T-helper 2 cell treated with Interferon-gamma antibody and Interleukin-4, amounts not matched to agents 5 μg/mL and 100 μg/mL, for 36 hours (primary cell): ENCODE results near the gene RBFOX1.

ENCODE experiments used
- DNase-seq: peaks from one replicate; pipeline ENCODE4 v3.0.0; 2021; ENCODE audit warnings: low spot score
- H3K27ac Mint-ChIP-seq: one replicate; pipeline ENCODE4 v1.8.0; 2021; ENCODE audit warnings: mild to moderate bottlenecking, mixed read lengths
- H3K27me3 Mint-ChIP-seq: one replicate; pipeline ENCODE4 v1.8.0; 2021; ENCODE audit warnings: low read depth, mixed read lengths
- H3K36me3 Mint-ChIP-seq: one replicate; pipeline ENCODE4 v1.8.0; 2021; ENCODE audit warnings: low read depth, mixed read lengths
- H3K4me1 Mint-ChIP-seq: one replicate; pipeline ENCODE4 v1.8.0; 2021; ENCODE audit warnings: low read depth, mixed read lengths
- H3K4me3 Mint-ChIP-seq: one replicate; pipeline ENCODE4 v1.8.0; 2022; ENCODE audit warnings: mild to moderate bottlenecking, moderate library complexity, mixed read lengths
- H3K9me3 Mint-ChIP-seq: one replicate; pipeline ENCODE4 v1.8.0; 2021; ENCODE audit warnings: mixed read lengths

The RBFOX1 gene

GRCh38 chr16:7583396-7583795 lies 250.8 kb downstream of the RBFOX1 start:
- H3K27ac Mint-ChIP-seq = no peak overlapping the region
- no peaks in the 10 kb centered on the region for H3K27me3 Mint-ChIP-seq
- DNase-seq = no peak
- H3K36me3 Mint-ChIP-seq = no peaks in the 10 kb centered on the region
- peaks cover 43% of the 10 kb centered on the region for H3K9me3 Mint-ChIP-seq
- no peak overlapping the region for H3K4me3 Mint-ChIP-seq
- H3K4me1 Mint-ChIP-seq = no peaks in the 10 kb centered on the region

GRCh38 chr16:7584561-7584960 lies 251.9 kb downstream of the RBFOX1 start:
- DNase-seq = no peak
- H3K4me3 Mint-ChIP-seq = no peak overlapping the region
- no peaks in the 10 kb centered on the region for H3K27me3 Mint-ChIP-seq
- no peaks in the 10 kb centered on the region for H3K4me1 Mint-ChIP-seq
- H3K9me3 Mint-ChIP-seq = peaks cover 47% of the 10 kb centered on the region
- H3K36me3 Mint-ChIP-seq = no peaks in the 10 kb centered on the region
- no peak overlapping the region for H3K27ac Mint-ChIP-seq

- Mint-ChIP-seq H3K36me3 (no peaks in the 10 kb centered on the region), H3K9me3 (peaks cover 51% of the 10 kb centered on the region), H3K4me1 (no peaks in the 10 kb centered on the region)
Observed at GRCh38 chr16:7585705-7586104, 253.1 kb downstream of the RBFOX1 start.

GRCh38 chr16:7590934-7591333 lies 258.3 kb downstream of the RBFOX1 start:
- Mint-ChIP-seq H3K9me3 (peaks cover 27% of the 10 kb centered on the region), H3K27ac (no peak overlapping the region), H3K4me1 (no peaks in the 10 kb centered on the region), H3K4me3 (no peak overlapping the region), H3K27me3 (no peaks in the 10 kb centered on the region), H3K36me3 (no peaks in the 10 kb centered on the region)
- no peak for DNase-seq

More at GRCh38 chr16:7585705-7586104, 253.1 kb downstream of the RBFOX1 start:
- no peak overlapping the region for H3K4me3 Mint-ChIP-seq
- no peaks in the 10 kb centered on the region for H3K27me3 Mint-ChIP-seq
- no peak for DNase-seq
- H3K27ac Mint-ChIP-seq = no peak overlapping the region

- H3K4me1 Mint-ChIP-seq = no peaks in the 10 kb centered on the region
- peaks cover 27% of the 10 kb centered on the region for H3K9me3 Mint-ChIP-seq
- no peaks in the 10 kb centered on the region for H3K27me3 Mint-ChIP-seq
Observed at GRCh38 chr16:7596308-7596707, 263.7 kb downstream of the RBFOX1 start.

GRCh38 chr16:7597677-7598076 lies 265.0 kb downstream of the RBFOX1 start:
- no peak overlapping the region for H3K27ac Mint-ChIP-seq
- H3K4me1 Mint-ChIP-seq = no peaks in the 10 kb centered on the region
- no peak overlapping the region for H3K4me3 Mint-ChIP-seq
- peaks cover 31% of the 10 kb centered on the region for H3K9me3 Mint-ChIP-seq
- no peak for DNase-seq
- no peaks in the 10 kb centered on the region for H3K36me3 Mint-ChIP-seq
- no peaks in the 10 kb centered on the region for H3K27me3 Mint-ChIP-seq

More at GRCh38 chr16:7596308-7596707, 263.7 kb downstream of the RBFOX1 start:
- no peak for DNase-seq
- Mint-ChIP-seq H3K4me3 (no peak overlapping the region), H3K36me3 (no peaks in the 10 kb centered on the region), H3K27ac (no peak overlapping the region)

- no peaks in the 10 kb centered on the region for H3K36me3 Mint-ChIP-seq
- H3K27ac Mint-ChIP-seq = no peak overlapping the region
- DNase-seq = no peak
- no peaks in the 10 kb centered on the region for H3K27me3 Mint-ChIP-seq
- no peaks in the 10 kb centered on the region for H3K4me1 Mint-ChIP-seq
- H3K4me3 Mint-ChIP-seq = no peak overlapping the region
- H3K9me3 Mint-ChIP-seq = peaks cover 42% of the 10 kb centered on the region
Observed at GRCh38 chr16:7601100-7601499, 268.5 kb downstream of the RBFOX1 start.

- H3K27ac Mint-ChIP-seq = no peak overlapping the region
- no peaks in the 10 kb centered on the region for H3K4me1 Mint-ChIP-seq
- H3K36me3 Mint-ChIP-seq = no peaks in the 10 kb centered on the region
- H3K9me3 Mint-ChIP-seq = peaks cover 42% of the 10 kb centered on the region
- H3K27me3 Mint-ChIP-seq = no peaks in the 10 kb centered on the region
- no peak overlapping the region for H3K4me3 Mint-ChIP-seq
- DNase-seq = no peak
Observed at GRCh38 chr16:7602291-7602950, 269.8 kb downstream of the RBFOX1 start.

- no peak for DNase-seq
- H3K36me3 Mint-ChIP-seq = no peaks in the 10 kb centered on the region
- no peak overlapping the region for H3K4me3 Mint-ChIP-seq
- H3K27ac Mint-ChIP-seq = no peak overlapping the region
- H3K9me3 Mint-ChIP-seq = peaks cover 49% of the 10 kb centered on the region
- no peaks in the 10 kb centered on the region for H3K27me3 Mint-ChIP-seq
- H3K4me1 Mint-ChIP-seq = no peaks in the 10 kb centered on the region
Observed at GRCh38 chr16:7605812-7606211, 273.2 kb downstream of the RBFOX1 start.

GRCh38 chr16:7612671-7613070 lies 280.0 kb downstream of the RBFOX1 start:
- H3K36me3 Mint-ChIP-seq = no peaks in the 10 kb centered on the region
- peaks cover 44% of the 10 kb centered on the region for H3K9me3 Mint-ChIP-seq
- no peaks in the 10 kb centered on the region for H3K27me3 Mint-ChIP-seq
- DNase-seq = no peak
- H3K27ac Mint-ChIP-seq = no peak overlapping the region
- H3K4me3 Mint-ChIP-seq = no peak overlapping the region
- no peaks in the 10 kb centered on the region for H3K4me1 Mint-ChIP-seq

- Mint-ChIP-seq H3K27me3 (no peaks in the 10 kb centered on the region), H3K36me3 (no peaks in the 10 kb centered on the region), H3K4me1 (no peaks in the 10 kb centered on the region), H3K27ac (no peak overlapping the region), H3K4me3 (no peak overlapping the region), H3K9me3 (peaks cover 48% of the 10 kb centered on the region)
- no peak for DNase-seq
Observed at GRCh38 chr16:7613518-7613917, 280.9 kb downstream of the RBFOX1 start.

GRCh38 chr16:7614021-7614795 lies 281.6 kb downstream of the RBFOX1 start:
- H3K27me3 Mint-ChIP-seq = no peaks in the 10 kb centered on the region

GRCh38 chr16:7615565-7615964 lies 282.9 kb downstream of the RBFOX1 start:
- no peak for DNase-seq
- Mint-ChIP-seq H3K4me3 (no peak overlapping the region), H3K27me3 (no peaks in the 10 kb centered on the region), H3K36me3 (no peaks in the 10 kb centered on the region), H3K9me3 (peaks cover 46% of the 10 kb centered on the region), H3K4me1 (no peaks in the 10 kb centered on the region), H3K27ac (no peak overlapping the region)

More at GRCh38 chr16:7614021-7614795, 281.6 kb downstream of the RBFOX1 start:
- H3K4me1 Mint-ChIP-seq = no peaks in the 10 kb centered on the region
- no peak overlapping the region for H3K27ac Mint-ChIP-seq
- peaks cover 44% of the 10 kb centered on the region for H3K9me3 Mint-ChIP-seq
- H3K36me3 Mint-ChIP-seq = no peaks in the 10 kb centered on the region
- no peak for DNase-seq
- no peak overlapping the region for H3K4me3 Mint-ChIP-seq

GRCh38 chr16:7624871-7625766 lies 292.5 kb downstream of the RBFOX1 start:
- Mint-ChIP-seq H3K4me1 (no peaks in the 10 kb centered on the region), H3K27me3 (no peaks in the 10 kb centered on the region), H3K4me3 (no peak overlapping the region), H3K36me3 (no peaks in the 10 kb centered on the region), H3K27ac (no peak overlapping the region), H3K9me3 (peaks cover 42% of the 10 kb centered on the region)
- no peak for DNase-seq
